Neutrophil (primary cell): Measurements from ENCODE around the gene WDR5B.
A peak's percentile ranks its signal among the peaks of the same experiment; 100 is the strongest.

Source experiments
- H3K27ac ChIP-seq: fragments of 200-600 bp; sonication (generic); 2 replicates; pipeline ENCODE4 v1.5.1; 2016; ENCODE audit warnings: mild to moderate bottlenecking, moderate library complexity
- H3K27me3 ChIP-seq: fragments of 200-600 bp; sonication (generic); 2 replicates; pipeline ENCODE4 v1.6.0; 2016; ENCODE audit warnings: mild to moderate bottlenecking
- H3K36me3 ChIP-seq: fragments of 200-600 bp; sonication (generic); 2 replicates; pipeline ENCODE4 v1.5.1; 2017
- H3K4me1 ChIP-seq, 2 experiments: fragments of 200-600 bp in 1 of 2; sonication (generic) in 1 of 2; 1 replicate in 1 of 2; 2 replicates in 1 of 2; pipeline versions ENCODE4 v1.5.1 to v1.6.1; 2013 to 2016; ENCODE audit warnings: low read depth in 1 of 2, low read length in 1 of 2, mild to moderate bottlenecking in 1 of 2, moderate library complexity in 1 of 2; ENCODE audit not compliant: control insufficient read depth in 1 of 2, insufficient read depth in 1 of 2
- H3K4me3 ChIP-seq, 2 experiments: fragments of 200-600 bp in 1 of 2; sonication (generic) in 1 of 2; 1 replicate in 1 of 2; 2 replicates in 1 of 2; pipeline ENCODE4 v1.5.1; 2013 to 2016; ENCODE audit warnings: low read depth in 1 of 2, low read length in 1 of 2, mild to moderate bottlenecking in 1 of 2, moderate library complexity in 1 of 2
- H3K9me3 ChIP-seq: fragments of 200-600 bp; sonication (generic); 2 replicates; pipeline ENCODE4 v1.5.1; 2016
- CTCF ChIP-seq: fragments of 200-600 bp; sonication (generic); IDR thresholded peaks from 2 replicates; pipeline ENCODE4 v1.5.1; 2016; ENCODE audit warnings: antibody characterized with exemption

WDR5B gene

DNA sequence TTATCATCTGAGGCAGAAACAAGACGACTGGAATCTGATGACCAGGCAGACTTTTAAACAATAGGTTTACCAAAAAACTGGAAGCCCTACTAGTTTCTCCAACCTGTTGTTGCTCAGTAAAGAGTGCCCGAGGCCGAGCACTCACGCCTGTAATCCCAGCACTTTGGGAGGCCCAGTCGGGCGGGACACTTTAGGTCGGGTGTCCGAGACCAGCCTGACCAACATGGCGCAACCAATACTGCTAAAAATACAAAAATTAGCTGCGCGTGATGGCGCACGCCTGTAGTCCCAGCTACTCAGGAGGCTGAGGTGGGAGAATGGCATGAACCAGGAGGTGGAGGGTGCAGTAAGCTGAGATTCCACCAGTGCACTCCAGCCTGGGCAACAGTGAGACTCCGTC, 1.1 kb upstream of the WDR5B start:
- Histone ChIP-seq H3K27me3 (no peaks in the 10 kb centered on the region), H3K9me3 (no peaks in the 10 kb centered on the region), H3K4me1 (peaks cover 15 to 22% of the 10 kb centered on the region in 2 experiments), H3K36me3 (peaks cover 5% of the 10 kb centered on the region), H3K27ac (peak overlapping the region; percentile 93), H3K4me3 (peak overlapping the region; percentile 85)
- TF ChIP-seq CTCF, result no peak

DNA sequence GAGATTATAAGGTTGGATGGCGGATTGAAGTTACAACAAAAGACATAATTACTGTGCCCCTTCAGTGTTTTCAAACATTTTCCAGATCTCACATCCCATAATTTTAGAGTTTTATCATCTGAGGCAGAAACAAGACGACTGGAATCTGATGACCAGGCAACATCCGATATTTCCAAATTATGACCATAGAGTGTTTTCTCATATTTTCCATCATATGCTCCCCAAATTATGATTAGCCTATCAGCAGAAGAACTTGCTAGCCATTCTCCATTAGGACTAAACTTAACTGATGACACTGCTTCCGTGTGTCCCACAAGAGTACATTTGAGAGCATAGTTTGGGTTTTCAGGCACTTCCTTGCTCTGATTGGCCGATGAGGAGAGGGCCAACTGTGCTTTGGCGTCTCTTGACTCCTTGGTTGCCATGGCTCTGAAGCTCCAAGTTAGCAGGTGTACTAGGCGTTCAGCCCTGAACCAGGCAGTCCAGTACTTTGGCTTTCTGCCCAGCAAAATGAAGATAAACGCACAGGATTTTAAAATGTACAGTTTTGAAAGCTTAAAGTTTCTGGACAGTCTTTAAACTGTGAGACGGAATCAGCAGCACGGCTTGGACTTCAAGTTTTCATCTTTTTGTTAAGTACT, 638 bp downstream of the WDR5B start:
- no peak for TF ChIP-seq CTCF
- H3K4me1 ChIP-seq, result peaks cover 15 to 22% of the 10 kb centered on the region in 2 experiments
- H3K36me3 ChIP-seq, result no peaks in the 10 kb centered on the region
- no peaks in the 10 kb centered on the region for H3K27me3 ChIP-seq
- H3K4me3 ChIP-seq, result peak overlapping the region; percentile 85
- no peaks in the 10 kb centered on the region for H3K9me3 ChIP-seq
- peak overlapping the region; percentile 93 for H3K27ac ChIP-seq

DNA sequence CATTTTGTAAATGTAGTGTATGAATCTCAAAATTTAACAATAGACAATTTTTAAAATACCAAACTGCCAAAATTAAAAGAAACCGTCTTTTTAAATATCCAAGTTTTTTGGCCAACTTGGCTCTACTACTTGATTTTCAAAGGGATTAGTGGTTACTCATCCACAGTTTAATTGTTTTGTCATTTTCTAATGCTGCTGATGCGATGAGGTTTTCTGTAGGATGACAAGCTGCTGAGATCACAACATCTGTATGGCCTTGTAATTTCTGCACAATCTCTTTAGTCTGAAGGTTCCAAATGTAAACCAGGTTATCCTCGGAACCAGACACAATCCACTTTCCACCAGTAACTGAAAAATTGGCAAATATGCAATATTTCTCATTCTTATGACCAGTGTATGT, 1.5 kb downstream of the WDR5B start:
- H3K36me3 ChIP-seq, result no peaks in the 10 kb centered on the region
- H3K27ac ChIP-seq, result no peak overlapping the region
- H3K4me1 ChIP-seq, result peaks cover 23 to 31% of the 10 kb centered on the region in 2 experiments
- no peaks in the 10 kb centered on the region for H3K27me3 ChIP-seq
- no peaks in the 10 kb centered on the region for H3K9me3 ChIP-seq
- TF ChIP-seq CTCF, result no peak
- H3K4me3 ChIP-seq, result no peak overlapping the region

DNA sequence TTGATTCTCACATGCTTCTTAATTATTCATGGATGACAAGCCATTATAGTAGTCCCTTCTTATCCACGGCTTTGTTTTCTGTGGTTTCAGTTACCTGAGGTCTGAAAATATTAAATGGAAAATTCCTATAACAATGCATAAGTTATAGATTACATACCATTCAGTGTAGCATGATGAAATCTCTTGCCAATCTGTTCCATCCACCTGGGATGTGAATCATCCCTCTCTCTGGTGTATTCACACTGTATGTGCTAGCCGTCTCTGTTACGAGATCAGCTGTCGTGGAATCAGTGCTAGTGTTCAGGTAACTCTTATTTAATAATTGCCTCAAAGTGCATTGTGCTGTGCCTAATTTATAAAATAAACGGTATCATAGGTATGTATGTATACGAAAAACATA, 5.2 kb downstream of the WDR5B start:
- Histone ChIP-seq H3K27ac (peak overlapping the region; percentile 84), H3K27me3 (no peaks in the 10 kb centered on the region), H3K9me3 (no peaks in the 10 kb centered on the region), H3K36me3 (peaks cover 5% of the 10 kb centered on the region), H3K4me3 (no peak overlapping the region), H3K4me1 (peaks cover 24 to 28% of the 10 kb centered on the region in 2 experiments)
- no peak for TF ChIP-seq CTCF

GRCh38 chr3:122410111-122410510, 5.8 kb downstream of the WDR5B start:
- Histone ChIP-seq H3K27ac (peak overlapping the region; percentile 84), H3K4me3 (peak overlapping the region in 1 of 2 experiments; percentile 44), H3K36me3 (peaks cover 7% of the 10 kb centered on the region), H3K9me3 (no peaks in the 10 kb centered on the region), H3K27me3 (no peaks in the 10 kb centered on the region), H3K4me1 (peaks cover 18 to 23% of the 10 kb centered on the region in 2 experiments)
- TF ChIP-seq CTCF, result no peak
